GM18868 (cell line): ENCODE measurements around the gene NR6A1.

Experiments
- ATAC-seq: cut with Tn5 transposase; IDR thresholded peaks from one replicate; pipeline ENCODE4 v1.9.1; 2021; ENCODE audit warnings: mild to moderate bottlenecking, moderate library complexity; ENCODE audit not compliant: unreplicated experiment

NR6A1 gene

GRCh38 chr9:124594225-124594624, 176.9 kb downstream of the NR6A1 start:
- no peak for ATAC-seq

DNA sequence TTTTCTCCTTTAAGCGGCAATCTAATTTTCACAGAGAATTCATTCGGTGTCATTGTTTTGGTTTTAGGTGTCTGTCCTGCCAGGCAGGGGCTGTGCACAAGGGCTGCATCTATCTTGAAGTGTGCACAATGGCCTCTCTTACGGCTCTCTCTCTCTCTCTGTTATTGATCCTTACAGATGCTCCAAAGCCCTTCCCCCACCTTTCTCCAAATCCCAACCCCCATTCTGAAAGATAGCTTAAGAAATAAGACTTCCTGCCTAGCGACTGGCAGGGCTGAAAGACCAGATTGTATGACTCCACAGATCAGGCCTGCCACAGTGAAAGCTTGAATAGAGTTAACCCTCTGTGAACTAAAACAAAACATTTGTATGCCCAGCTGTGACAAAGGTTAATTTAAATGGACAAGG, 177.5 kb downstream of the NR6A1 start:
- ATAC-seq: no peak

GRCh38 chr9:124593200-124593599, 177.9 kb downstream of the NR6A1 start:
- no peak for ATAC-seq

GRCh38 chr9:124590889-124591641, 180.0 kb downstream of the NR6A1 start:
- no peak for ATAC-seq

DNA sequence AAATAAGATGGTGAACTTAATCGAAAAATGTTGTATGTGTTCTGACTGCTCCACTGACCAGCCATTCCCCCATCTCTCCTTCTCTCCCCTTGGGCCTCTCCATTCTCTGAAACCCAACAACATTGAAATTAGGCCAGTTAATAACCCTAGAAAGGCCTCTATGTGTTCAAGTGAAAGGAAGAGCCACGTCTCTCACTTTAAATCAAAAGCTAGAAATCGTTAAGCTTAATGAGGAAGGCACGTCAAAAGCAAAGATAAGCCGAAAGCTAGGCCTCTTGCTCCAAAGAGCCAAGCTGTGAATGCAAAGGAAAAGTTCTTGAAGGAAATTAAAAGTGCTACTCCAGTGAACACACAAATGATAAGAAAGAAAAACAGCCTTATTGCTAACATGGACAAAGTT, 186.5 kb downstream of the NR6A1 start:
- no peak for ATAC-seq

GRCh38 chr9:124583134-124583533, 188.0 kb downstream of the NR6A1 start:
- ATAC-seq: no peak

DNA sequence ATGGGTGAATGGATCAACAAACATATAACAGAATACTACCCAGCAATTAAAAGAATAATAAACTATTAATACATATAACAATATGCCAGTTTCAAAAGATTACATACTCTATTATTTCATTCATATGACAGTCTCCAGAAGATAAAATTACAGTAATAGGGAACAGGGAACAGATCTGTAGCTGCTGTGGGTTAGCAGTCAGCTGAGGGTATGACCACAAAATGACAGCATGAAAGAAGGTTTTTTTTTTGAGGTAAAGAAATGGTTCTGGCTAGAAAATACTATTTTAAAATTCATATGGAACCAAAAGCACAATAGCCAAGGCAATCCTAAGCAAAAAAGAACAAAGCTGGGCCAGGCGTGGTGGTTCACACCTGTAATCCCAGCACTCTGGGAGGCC, 190.9 kb downstream of the NR6A1 start:
- ATAC-seq: no peak

GRCh38 chr9:124576751-124577150, 194.4 kb downstream of the NR6A1 start:
- no peak for ATAC-seq

DNA sequence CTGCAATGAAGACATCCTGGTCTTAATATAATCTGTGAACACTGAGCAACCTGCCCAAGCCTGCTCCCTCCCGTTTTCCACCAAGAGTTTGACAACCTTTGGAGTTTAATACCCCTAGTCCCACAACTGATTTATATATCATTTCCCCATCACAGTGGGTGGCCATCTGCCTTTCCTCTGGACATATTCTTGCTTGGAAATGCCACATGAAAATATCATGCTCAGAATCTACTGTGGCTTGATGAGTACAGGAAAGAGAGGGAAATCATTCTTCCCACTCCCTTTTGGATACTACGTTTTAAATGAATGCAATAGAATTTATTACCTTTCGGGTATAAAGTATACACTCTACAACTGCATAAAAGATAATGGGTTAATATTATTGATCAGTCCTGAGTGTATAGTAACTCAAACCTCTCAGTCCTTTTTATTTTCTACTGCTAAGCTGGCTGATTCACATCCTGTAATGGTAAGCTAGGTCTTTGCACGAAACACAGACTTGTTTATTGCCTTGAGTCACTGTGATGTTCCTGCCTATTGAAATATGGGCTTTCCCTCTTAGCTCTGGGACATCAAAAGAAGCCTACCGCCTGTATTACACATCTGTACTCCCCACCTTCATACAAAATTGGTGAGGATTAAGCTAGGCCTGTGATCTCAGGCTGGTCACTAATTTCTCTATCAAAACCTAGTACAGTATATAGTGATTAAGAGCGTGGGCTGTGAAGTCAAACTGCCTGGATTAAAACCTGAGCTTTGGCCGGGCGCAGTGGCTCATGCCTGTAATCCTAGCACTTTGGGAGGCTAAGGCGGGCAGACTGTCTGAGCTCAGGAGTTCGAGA, 196.4 kb downstream of the NR6A1 start:
- ATAC-seq: no peak

DNA sequence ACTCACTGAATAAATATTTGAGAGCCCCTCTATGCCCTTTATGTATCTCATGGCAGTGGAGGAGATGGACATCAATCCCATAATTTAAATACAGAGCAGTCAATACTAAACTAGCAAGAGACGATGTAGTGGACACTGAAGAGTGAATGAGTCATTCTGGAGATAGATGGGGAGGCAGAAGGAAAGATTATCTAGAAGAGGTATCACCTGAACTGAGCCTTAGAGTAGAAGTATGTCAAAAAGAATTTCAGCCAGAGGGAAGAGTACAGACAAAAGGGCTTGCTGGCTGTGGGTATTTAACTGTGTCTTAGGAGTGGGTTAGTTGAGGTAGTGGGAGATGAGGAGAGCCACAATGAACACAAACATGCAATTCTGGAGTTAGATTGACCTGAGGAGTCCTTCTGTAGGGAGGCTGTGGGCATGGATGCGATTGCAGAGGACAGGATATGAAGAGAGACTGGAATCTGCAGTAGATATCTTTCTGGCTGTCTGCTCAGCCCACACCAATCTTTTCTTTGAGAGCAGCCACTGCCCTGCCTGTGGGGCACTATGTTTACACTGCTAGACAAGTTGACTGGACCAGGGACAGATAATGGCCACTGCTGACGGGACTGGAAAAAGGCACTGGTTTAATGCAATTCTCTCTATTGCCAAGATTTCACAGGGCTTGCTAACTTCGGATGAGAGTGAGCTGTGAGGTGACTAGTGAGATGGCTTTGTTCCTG, 200.0 kb downstream of the NR6A1 start:
- ATAC-seq: no peak

GRCh38 chr9:124569942-124570341, 201.2 kb downstream of the NR6A1 start:
- ATAC-seq: no peak

DNA sequence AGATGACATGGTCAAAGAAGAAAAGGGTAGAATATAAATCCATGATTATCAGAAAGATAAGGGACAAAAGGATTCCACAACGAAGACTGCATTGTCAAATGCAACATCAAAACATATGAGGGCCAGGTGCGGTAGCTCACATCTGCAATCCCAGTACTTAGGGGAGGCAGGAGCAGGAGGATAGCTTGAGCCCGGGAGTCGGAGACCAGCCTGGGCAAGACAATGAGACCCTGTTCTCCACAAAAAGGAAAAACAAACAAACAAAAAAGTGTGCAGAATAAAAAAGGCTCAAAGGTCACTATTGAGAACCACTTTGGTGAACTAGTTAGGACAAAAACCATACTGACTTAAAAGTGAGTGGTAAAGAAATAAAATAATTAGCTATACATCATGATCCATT, 203.7 kb downstream of the NR6A1 start:
- no peak for ATAC-seq

DNA sequence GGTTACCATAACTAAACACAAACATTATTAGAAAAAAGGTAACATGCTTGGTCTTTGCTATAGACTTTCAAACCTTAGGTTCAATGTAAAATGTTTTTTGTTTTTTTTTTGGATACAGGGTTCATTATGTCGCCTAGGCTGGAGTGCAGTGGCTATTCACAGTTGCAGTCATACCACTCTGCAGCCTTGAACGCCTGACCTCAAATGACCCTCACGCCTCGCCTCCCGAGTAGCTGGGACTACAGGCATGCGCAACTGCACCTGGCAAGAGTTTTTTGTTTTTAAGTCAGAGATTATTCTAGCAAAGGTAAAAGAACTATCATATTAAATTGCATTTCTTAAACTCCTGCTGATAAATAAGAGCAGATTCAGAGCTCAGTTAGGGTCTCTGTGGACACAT, 208.8 kb downstream of the NR6A1 start:
- no peak for ATAC-seq

- no peak for ATAC-seq
These were observed 211.2 kb downstream of the NR6A1 start for GRCh38 chr9:124559871-124560270.

- no peak for ATAC-seq
These were observed 212.2 kb downstream of the NR6A1 start for GRCh38 chr9:124558777-124559470.

GRCh38 chr9:124557895-124558294, 213.2 kb downstream of the NR6A1 start:
- no peak for ATAC-seq

GRCh38 chr9:124555043-124555442, 216.1 kb downstream of the NR6A1 start:
- no peak for ATAC-seq

- no peak for ATAC-seq
These were observed 217.4 kb downstream of the NR6A1 start for GRCh38 chr9:124553738-124554137.

- ATAC-seq: no peak
These were observed 218.9 kb downstream of the NR6A1 start for GRCh38 chr9:124552273-124552605.

DNA sequence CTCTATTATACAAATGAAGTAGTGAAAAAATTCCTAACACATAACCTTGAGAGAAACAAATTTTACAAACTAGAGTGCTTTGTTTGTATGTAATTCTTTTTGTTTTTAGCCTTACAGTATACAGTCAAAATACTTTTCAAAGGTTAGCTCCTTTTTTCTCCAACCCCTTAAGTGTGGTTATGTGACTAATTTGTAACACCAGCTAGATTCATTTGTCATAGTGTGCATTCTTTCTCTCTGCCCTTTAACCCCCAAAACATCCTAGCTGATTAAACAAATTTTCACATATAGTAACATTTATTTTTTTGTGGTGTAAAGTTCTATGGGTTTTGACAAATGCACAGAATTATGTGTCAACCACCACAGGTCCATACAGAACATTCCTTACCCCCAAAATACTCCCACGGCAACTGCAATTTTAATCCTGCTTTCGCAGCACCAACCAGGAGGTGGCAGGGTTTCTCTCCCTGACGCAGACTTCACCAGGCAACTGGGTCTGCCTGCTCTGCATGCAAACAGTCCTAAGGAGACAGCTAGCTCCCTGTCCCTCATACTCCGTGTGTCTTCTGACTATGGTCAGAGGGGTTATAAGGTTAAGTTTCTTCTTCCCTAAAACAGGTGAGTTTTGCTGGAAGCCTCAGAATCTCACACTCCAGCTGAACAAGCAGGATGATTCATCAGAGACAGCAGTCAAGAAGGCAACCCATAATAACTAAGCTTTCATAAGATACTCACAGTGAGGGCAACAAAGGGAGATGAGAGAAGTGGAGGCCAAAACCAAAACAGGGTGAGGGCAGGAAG, 219.4 kb downstream of the NR6A1 start:
- peak; percentile 81 for ATAC-seq
